GM12878 (cell line): ENCODE results near the gene THBS3. TPM values are rescaled to one million over a fixed set of nuclear protein-coding genes. Genes with fewer than 3 reads are reported as not detected.

Experiments used
- ATAC-seq: fragments of 200-7000 bp; cut with Tn5 transposase; 3 replicates; pipeline ENCODE4 v1.9.1; 2020; ENCODE audit warnings: mild to moderate bottlenecking, moderate library complexity
- BruUV-seq: library from RNA; stranded (reverse); fragments of 400-500 nt; replicated peaks from 2 replicates; lab custom pipeline; 2021; lab: Mats Ljungman, UMichigan
- CTCF ChIA-PET: fragments of 300-600 bp; sonication (Branson Sonifier 250); formaldehyde crosslinking; extraction: SDS; loops from one replicate; lab custom pipeline; 2021; ENCODE audit warnings: inconsistent platforms; lab: Yijun Ruan, JAX
- POLR2A ChIA-PET: fragments of 350-600 bp; formaldehyde crosslinking; extraction: SDS; loops from one replicate; lab custom pipeline; 2021; ENCODE audit warnings: inconsistent platforms; lab: Charles Lee
- RAD21 ChIA-PET: fragments of 300-600 bp; sonication (Branson Sonifier 250); formaldehyde crosslinking; loops from one replicate; lab custom pipeline; 2023; ENCODE audit warnings: antibody characterized with exemption; ENCODE audit not compliant: unreplicated experiment; lab: Charles Lee
- SMC1A ChIA-PET: fragments of 300-600 bp; sonication (Branson Sonifier 250); formaldehyde crosslinking; loops from one replicate; lab custom pipeline; 2023; ENCODE audit not compliant: unreplicated experiment, uncharacterized antibody; lab: Charles Lee
- DNase-seq: peaks from one replicate; pipeline ENCODE4 v3.0.0-alpha.2; 2011; ENCODE audit warnings: low read depth, low spot score
- FAIRE-seq: peaks from 3 replicates; lab custom pipeline; 2011; peaks lifted over from hg19 to GRCh38; lab: Jason Lieb, UNC
- H2AFZ ChIP-seq: 2 replicates; pipeline ENCODE4 v1.6.0; 2011; ENCODE audit warnings: low read depth, low read length, control low read depth; ENCODE audit not compliant: control insufficient read depth
- H3K27ac ChIP-seq: 2 replicates; pipeline ENCODE4 v1.5.1; 2011; ENCODE audit warnings: control low read depth; ENCODE audit not compliant: control insufficient read depth, insufficient read depth
- H3K27me3 ChIP-seq, 2 experiments: replicated peaks in 1 of 2; 2 replicates each; pipeline versions ENCODE4 v1.6.0 to v1.6.1; 2011; ENCODE audit warnings: low read length in 1 of 2; ENCODE audit not compliant: control insufficient read depth in 2 of 2, insufficient read depth in 2 of 2
- H3K36me3 ChIP-seq, 2 experiments: 2 replicates each; pipeline ENCODE4 v1.5.1; 2011; ENCODE audit warnings: low read length in 1 of 2; ENCODE audit not compliant: control insufficient read depth in 2 of 2, insufficient read depth in 2 of 2
- H3K4me1 ChIP-seq: 2 replicates; pipeline ENCODE4 v1.6.1; 2011; ENCODE audit warnings: mild to moderate bottlenecking, low read length, moderate library complexity, mixed read lengths; ENCODE audit not compliant: control insufficient read depth, insufficient read depth
- H3K4me2 ChIP-seq: 2 replicates; pipeline ENCODE4 v1.6.0; 2011; ENCODE audit warnings: control low read depth; ENCODE audit not compliant: control insufficient read depth, insufficient read depth
- H3K4me3 ChIP-seq: fragments of 200-600 bp; sonication (generic); 2 replicates; pipeline ENCODE4 v1.5.1; 2016
- H3K79me2 ChIP-seq: 2 replicates; pipeline ENCODE4 v1.6.0; 2011; ENCODE audit warnings: low read length; ENCODE audit not compliant: control insufficient read depth, insufficient read depth
- H3K9ac ChIP-seq: 2 replicates; pipeline ENCODE4 v1.8.0; 2011; ENCODE audit warnings: low read length, control low read depth, mixed read lengths; ENCODE audit not compliant: control insufficient read depth, insufficient read depth
- H3K9me3 ChIP-seq: replicated peaks from 3 replicates; pipeline ENCODE4 v1.5.1; 2011; ENCODE audit warnings: mild to moderate bottlenecking, low read length; ENCODE audit not compliant: control insufficient read depth, insufficient read depth
- H4K20me1 ChIP-seq: 2 replicates; pipeline ENCODE4 v1.6.0; 2011; ENCODE audit not compliant: control insufficient read depth, insufficient read depth
- EP300 ChIP-seq, 2 experiments: fragments of 150-350 bp in 1 of 2; IDR thresholded peaks; 2 replicates each; pipeline ENCODE4 v1.6.1; 2011 to 2012; ENCODE audit warnings: low read depth in 2 of 2, low read length in 2 of 2, borderline replicate concordance in 1 of 2, improper control_type of control experiment in 1 of 2, inconsistent platforms in 1 of 2; ENCODE audit not compliant: control insufficient read depth in 1 of 2
- MEF2B ChIP-seq: fragments of 450-650 bp; IDR thresholded peaks from 2 replicates; pipeline ENCODE4 v1.6.1; 2018; ENCODE audit warnings: mild to moderate bottlenecking, moderate library complexity; ENCODE audit not compliant: partially characterized antibody, poor library complexity, severe bottlenecking
- NR2C2 ChIP-seq: IDR thresholded peaks from 2 replicates; pipeline ENCODE4 v1.6.1; 2011; ENCODE audit warnings: borderline replicate concordance, low read depth; ENCODE audit not compliant: control insufficient read depth, insufficient read length
- RCOR1 ChIP-seq: conservative IDR thresholded peaks from 2 replicates; pipeline ENCODE4 v1.6.1; 2012; ENCODE audit warnings: low read depth, low read length, improper control_type of control experiment
- YY1 ChIP-seq: IDR thresholded peaks from 2 replicates; pipeline ENCODE4 v1.6.1; 2011; ENCODE audit warnings: low read depth, mild to moderate bottlenecking, low read length
- ZNF217 ChIP-seq: fragments of 450-650 bp; IDR thresholded peaks from 2 replicates; pipeline ENCODE4 v1.6.1; 2017; ENCODE audit warnings: antibody characterized with exemption, mild to moderate bottlenecking
- WGBS: methylation state at CpG from one replicate; pipeline ENCODE4 v1.1.6; 2016; ENCODE audit warnings: low lambda C conversion rate; ENCODE audit not compliant: insufficient replicate concordance, insufficient coverage; ENCODE audit errors: missing lambda C conversion rate; 5-methylcytosine and 5-hydroxymethylcytosine counted together
- in situ Hi-C: fragments of 300-500 bp; cut with MboI; formaldehyde crosslinking; loops from 9 replicates; pipeline ENCODE4 v1.14.3; 2018; ENCODE audit warnings: mixed read lengths
- intact Hi-C: fragments of 100-400 bp; cut with micrococcal nuclease; formaldehyde crosslinking; loops from one replicate; pipeline ENCODE4 v1.14.2; 2022; ENCODE audit not compliant: unreplicated experiment
- polyA plus RNA-seq, 11 experiments: library from polyadenylated mRNA; depleted of rRNA in 4 of 11; unstranded in 6 of 11; stranded (reverse) in 5 of 11; fragments of >200 nt; fragmentation: Nextera tagmentation in 4 of 11; fragmentation: Illumina TruSeq in 1 of 11; extraction: Ambion mirVana in 4 of 11; extraction: Trizol in 1 of 11; gene quantifications; 1 replicate in 1 of 11; 2 replicates in 10 of 11; pipeline versions ENCODE4 v1.2.1 to v1.2.3, GENCODE V29; 2011 to 2016; ENCODE audit warnings: inconsistent platforms in 2 of 11, missing spikeins in 2 of 11, low read depth in 1 of 11
- total RNA-seq, 4 experiments: library from RNA; depleted of rRNA in 3 of 4; stranded (reverse); fragments of >200 nt in 3 of 4; fragmentation: Illumina TruSeq in 1 of 4; extraction: Trizol in 1 of 4; gene quantifications; 2 replicates each; pipeline versions ENCODE4 v1.2.1 to v1.2.3, GENCODE V29; 2013 to 2021
- TF ChIP-seq, protein P1 (sequence below): IDR thresholded peaks from 2 replicates; pipeline ENCODE4 v1.6.1; 2012; ENCODE audit warnings: low read depth, low read length, improper control_type of control experiment
- TF ChIP-seq, protein P2 (sequence below): IDR thresholded peaks from 2 replicates; pipeline ENCODE4 v1.6.1; 2012; ENCODE audit warnings: improper control_type of control experiment, low read depth, low read length; ENCODE audit not compliant: insufficient replicate concordance
- TF ChIP-seq, protein P3 (sequence below): fragments of 450-650 bp; conservative IDR thresholded peaks from 2 replicates; pipeline ENCODE4 v1.6.1; 2017; ENCODE audit warnings: mild to moderate bottlenecking, moderate library complexity

Gene THBS3
- total and polyA plus RNA-seq, 10 of the 15 experiments (the other 5 are each of a cell fraction or from before 2014, with no cell fraction given) = 0.66 to 3.6 (median 2.0) TPM

DNA sequence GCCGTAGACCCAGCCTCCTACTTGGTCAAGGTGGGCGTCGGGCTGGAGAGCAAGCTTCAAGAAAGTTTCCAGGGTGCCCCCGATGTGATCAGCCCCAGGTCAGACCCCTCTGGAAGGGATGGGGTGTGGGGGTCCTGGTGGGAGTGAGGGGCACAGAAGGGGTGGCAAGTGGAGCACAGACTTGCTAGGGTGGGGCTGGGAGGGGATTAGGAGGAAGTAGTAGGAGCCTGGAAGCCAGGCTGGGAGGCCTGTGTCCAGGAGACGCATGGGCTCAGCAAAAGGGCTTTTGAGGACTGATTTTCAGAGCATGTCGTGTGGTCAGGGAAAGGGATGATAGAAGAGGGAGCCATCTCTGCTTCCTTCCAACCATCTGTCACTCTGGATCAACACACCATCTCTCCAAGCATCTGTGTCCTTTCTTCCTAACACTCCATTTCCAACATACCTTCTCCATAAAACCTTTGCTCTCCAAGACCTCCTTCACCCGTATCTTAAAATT lies 25.6 kb downstream of the THBS3 start:
- 79% methylated on average over 7 of the region's 7 CpGs for WGBS
- H3K4me3 ChIP-seq = no peak overlapping the region
- H3K27ac ChIP-seq = no peak overlapping the region
- H3K9me3 ChIP-seq = no peaks in the 10 kb centered on the region
- no TSS peak for BruUV-seq
- no peak overlapping the region for H2AFZ ChIP-seq
- TF ChIP-seq, protein P1, sequence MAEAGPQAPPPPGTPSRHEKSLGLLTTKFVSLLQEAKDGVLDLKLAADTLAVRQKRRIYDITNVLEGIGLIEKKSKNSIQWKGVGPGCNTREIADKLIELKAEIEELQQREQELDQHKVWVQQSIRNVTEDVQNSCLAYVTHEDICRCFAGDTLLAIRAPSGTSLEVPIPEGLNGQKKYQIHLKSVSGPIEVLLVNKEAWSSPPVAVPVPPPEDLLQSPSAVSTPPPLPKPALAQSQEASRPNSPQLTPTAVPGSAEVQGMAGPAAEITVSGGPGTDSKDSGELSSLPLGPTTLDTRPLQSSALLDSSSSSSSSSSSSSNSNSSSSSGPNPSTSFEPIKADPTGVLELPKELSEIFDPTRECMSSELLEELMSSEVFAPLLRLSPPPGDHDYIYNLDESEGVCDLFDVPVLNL = no peak
- TF ChIP-seq YY1 (no peak), MEF2B (no peak), NR2C2 (no peak), ZNF217 (no peak), EP300 (IDR thresholded peaks at IDR 0.05; ENCODE audit: borderline replicate concordance in 1 of 2, control insufficient read depth in 1 of 2, low read depth in 2 of 2, low read length in 2 of 2) (no peak), RCOR1 (no peak)
- TF ChIP-seq, protein P2, sequence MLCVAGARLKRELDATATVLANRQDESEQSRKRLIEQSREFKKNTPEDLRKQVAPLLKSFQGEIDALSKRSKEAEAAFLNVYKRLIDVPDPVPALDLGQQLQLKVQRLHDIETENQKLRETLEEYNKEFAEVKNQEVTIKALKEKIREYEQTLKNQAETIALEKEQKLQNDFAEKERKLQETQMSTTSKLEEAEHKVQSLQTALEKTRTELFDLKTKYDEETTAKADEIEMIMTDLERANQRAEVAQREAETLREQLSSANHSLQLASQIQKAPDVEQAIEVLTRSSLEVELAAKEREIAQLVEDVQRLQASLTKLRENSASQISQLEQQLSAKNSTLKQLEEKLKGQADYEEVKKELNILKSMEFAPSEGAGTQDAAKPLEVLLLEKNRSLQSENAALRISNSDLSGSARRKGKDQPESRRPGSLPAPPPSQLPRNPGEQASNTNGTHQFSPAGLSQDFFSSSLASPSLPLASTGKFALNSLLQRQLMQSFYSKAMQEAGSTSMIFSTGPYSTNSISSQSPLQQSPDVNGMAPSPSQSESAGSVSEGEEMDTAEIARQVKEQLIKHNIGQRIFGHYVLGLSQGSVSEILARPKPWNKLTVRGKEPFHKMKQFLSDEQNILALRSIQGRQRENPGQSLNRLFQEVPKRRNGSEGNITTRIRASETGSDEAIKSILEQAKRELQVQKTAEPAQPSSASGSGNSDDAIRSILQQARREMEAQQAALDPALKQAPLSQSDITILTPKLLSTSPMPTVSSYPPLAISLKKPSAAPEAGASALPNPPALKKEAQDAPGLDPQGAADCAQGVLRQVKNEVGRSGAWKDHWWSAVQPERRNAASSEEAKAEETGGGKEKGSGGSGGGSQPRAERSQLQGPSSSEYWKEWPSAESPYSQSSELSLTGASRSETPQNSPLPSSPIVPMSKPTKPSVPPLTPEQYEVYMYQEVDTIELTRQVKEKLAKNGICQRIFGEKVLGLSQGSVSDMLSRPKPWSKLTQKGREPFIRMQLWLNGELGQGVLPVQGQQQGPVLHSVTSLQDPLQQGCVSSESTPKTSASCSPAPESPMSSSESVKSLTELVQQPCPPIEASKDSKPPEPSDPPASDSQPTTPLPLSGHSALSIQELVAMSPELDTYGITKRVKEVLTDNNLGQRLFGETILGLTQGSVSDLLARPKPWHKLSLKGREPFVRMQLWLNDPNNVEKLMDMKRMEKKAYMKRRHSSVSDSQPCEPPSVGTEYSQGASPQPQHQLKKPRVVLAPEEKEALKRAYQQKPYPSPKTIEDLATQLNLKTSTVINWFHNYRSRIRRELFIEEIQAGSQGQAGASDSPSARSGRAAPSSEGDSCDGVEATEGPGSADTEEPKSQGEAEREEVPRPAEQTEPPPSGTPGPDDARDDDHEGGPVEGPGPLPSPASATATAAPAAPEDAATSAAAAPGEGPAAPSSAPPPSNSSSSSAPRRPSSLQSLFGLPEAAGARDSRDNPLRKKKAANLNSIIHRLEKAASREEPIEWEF = no peak
- TF ChIP-seq, protein P3, sequence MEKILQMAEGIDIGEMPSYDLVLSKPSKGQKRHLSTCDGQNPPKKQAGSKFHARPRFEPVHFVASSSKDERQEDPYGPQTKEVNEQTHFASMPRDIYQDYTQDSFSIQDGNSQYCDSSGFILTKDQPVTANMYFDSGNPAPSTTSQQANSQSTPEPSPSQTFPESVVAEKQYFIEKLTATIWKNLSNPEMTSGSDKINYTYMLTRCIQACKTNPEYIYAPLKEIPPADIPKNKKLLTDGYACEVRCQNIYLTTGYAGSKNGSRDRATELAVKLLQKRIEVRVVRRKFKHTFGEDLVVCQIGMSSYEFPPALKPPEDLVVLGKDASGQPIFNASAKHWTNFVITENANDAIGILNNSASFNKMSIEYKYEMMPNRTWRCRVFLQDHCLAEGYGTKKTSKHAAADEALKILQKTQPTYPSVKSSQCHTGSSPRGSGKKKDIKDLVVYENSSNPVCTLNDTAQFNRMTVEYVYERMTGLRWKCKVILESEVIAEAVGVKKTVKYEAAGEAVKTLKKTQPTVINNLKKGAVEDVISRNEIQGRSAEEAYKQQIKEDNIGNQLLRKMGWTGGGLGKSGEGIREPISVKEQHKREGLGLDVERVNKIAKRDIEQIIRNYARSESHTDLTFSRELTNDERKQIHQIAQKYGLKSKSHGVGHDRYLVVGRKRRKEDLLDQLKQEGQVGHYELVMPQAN = no peak
- ChIA-PET CTCF (interaction anchor here (0.7 to 1.6 kb wide), 2 partner anchors 10 to 11 kb away, joined by 3 to 6 read pairs; partner anchors contain the start of gene KRTCAP2), SMC1A (no interaction called here), POLR2A (no interaction called here), RAD21 (interaction anchor here (1.6 kb wide), 1 partner anchor 11 kb away, joined by 4 read pairs; no protein-coding TSS in a partner anchor)
- H3K79me2 ChIP-seq = no peaks in the 10 kb centered on the region
- no peaks in the 10 kb centered on the region for H3K36me3 ChIP-seq
- no peak overlapping the region for H3K9ac ChIP-seq
- no peaks in the 10 kb centered on the region for H4K20me1 ChIP-seq
- ATAC-seq = no peak
- no peak overlapping the region for H3K4me2 ChIP-seq
- DNase-seq = no peak
- intact Hi-C loops = no loop called here
- no peak for FAIRE-seq
- peaks cover 26% of the 10 kb centered on the region for H3K4me1 ChIP-seq
- in situ Hi-C loops = no loop called here
- no peaks in the 10 kb centered on the region for H3K27me3 ChIP-seq
